CD4-positive, alpha-beta T cell treated with Interleukin-17A for 1 hour (primary cell): Measurements from ENCODE around the gene NIF3L1.

Experiments used
- DNase-seq: peaks from one replicate; pipeline ENCODE4 v3.0.0-alpha.2; 2020

Gene NIF3L1

GRCh38 chr2:200888704-200889625 is at the start of gene NIF3L1, which contains the start of gene PPIL3:
NIF3L1 (plus strand) TSS chr2:200889371; CDS start chr2:200891944, 2,573 bp downstream.
PPIL3 (minus strand) TSS chr2:200889077; CDS start chr2:200887615, 1,462 bp downstream.
- peak; percentile 97 for DNase-seq

- no peak for DNase-seq
Observed at GRCh38 chr2:200839513-200839912, 49.7 kb upstream of the NIF3L1 start.

GRCh38 chr2:200843993-200844948 is 44.9 kb upstream of the NIF3L1 start:
- no peak for DNase-seq

DNA sequence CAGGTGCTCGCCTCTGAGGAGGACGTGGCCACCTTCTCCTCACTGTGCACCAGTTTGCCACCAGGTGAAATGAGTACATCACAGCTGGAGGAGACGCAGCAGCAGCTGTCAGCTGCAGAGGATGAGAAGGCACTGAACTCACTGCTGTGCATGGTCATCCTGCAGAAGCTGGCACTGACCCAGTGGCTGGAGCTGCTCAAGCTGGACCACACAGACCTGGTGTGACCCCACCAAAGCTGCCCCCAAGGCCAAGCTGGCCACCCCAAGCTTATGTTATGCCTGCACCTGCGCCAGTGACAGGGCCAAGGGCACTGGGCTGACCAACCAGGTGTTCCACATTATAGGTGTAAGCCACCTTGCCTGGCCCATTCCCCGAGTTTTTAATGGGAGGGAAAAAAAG is 44.0 kb upstream of the NIF3L1 start:
- no peak for DNase-seq

- no peak for DNase-seq
Observed at GRCh38 chr2:200845669-200846325, 43.4 kb upstream of the NIF3L1 start.

- no peak for DNase-seq
Observed at GRCh38 chr2:200847269-200847668, 41.9 kb upstream of the NIF3L1 start.

GRCh38 chr2:200847939-200848338 is 41.2 kb upstream of the NIF3L1 start:
- no peak for DNase-seq

GRCh38 chr2:200850512-200851256 is 38.5 kb upstream of the NIF3L1 start:
- peak; percentile 29 for DNase-seq

GRCh38 chr2:200851398-200852248 is 37.5 kb upstream of the NIF3L1 start:
- no peak for DNase-seq

GRCh38 chr2:200852605-200853004 is 36.6 kb upstream of the NIF3L1 start:
- no peak for DNase-seq

DNA sequence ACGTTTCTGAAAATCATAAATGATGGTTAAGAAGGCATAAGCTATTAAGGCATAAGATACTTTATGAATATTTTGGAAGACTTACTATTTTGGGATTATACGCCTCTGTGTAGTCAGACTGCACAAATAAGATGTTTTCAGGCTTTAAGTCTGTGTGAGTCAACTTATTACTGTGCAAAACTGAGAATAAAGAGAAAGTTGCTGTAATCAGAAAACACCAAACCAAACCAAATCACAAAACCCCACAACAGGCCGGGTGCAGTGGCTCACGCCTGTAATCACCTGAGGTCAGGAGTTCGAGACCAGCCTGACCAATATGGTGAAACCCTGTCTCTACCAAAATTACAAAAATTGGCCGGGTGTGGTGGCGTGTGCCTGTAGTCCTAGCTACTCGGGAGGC is 32.4 kb upstream of the NIF3L1 start:
- no peak for DNase-seq

- DNase-seq: peak; percentile 56
Observed at GRCh38 chr2:200860092-200860795, 28.9 kb upstream of the NIF3L1 start.

- no peak for DNase-seq
Observed at GRCh38 chr2:200861617-200862155, 27.5 kb upstream of the NIF3L1 start.

GRCh38 chr2:200862532-200863000 is 26.6 kb upstream of the NIF3L1 start:
- peak; percentile 83 for DNase-seq

GRCh38 chr2:200863782-200864175 is 25.4 kb upstream of the NIF3L1 start:
- no peak for DNase-seq

DNA sequence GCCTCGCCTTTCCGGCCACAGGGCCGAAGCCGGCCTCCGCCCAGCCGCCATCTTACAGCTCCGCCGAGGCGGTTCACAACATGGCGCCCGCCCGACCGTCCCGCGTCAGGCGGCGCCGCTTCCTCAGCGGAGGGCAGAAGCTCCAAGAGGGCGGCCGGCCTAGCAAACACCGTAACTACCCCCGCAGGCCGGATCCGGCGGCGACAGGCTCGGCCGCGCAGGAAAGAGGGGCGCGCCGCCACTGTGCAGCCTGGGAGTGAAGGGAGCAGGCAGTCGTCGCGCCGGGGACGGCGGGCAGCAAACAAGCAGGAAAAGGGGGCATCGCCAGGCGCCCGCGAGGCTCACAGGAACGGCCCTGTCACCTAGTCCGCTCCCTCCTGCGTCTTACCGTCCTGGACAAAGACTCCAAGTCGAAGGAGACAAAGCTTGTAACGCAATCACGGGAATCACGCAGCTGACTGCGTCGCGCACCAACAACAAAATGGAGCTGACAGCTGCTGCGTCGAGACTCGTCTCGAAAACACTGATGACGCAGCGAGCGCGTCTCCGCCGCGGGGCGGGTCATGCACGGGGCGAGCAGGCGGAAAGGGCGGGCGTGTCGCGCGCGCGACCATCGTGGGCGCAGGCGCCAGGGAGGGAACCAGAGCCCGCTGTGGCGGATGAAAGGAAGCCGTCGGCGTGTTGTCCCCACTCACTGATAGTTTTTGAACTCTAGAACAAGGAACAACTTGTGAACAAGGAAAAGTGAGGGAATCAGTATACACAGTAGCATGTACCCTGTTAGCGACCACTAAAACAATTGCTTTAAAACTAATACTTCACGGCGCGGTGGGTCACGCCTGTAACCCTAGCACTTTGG is 24.8 kb upstream of the NIF3L1 start, which contains the start of gene CLK1:
Gene CLK1 (minus strand): TSS at position 483 of the 859 bp plus-strand sequence. CDS start 2,796 bp downstream, outside the sequence.
- DNase-seq: peak; percentile 96

DNA sequence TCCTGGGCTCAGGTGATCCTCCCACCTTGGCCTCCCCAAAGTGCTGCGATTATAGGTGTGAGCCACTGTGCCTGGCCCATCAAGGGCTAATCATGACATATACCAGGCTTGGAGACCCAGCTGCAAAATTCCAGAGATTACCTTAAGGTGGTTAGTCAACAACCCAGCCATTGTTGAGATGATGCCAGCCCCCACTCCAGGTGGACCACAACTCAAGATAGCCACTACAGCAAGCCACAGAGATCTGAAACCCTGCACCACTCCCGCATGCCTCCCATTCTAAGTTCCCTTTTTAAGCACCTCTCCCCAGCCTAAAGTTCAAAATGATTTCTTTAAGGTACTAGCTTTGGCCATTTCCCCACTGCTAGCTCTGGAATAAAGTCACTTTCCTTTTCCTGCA is 20.2 kb upstream of the NIF3L1 start:
- no peak for DNase-seq

- DNase-seq: no peak
Observed at GRCh38 chr2:200871151-200871550, 18.0 kb upstream of the NIF3L1 start.

DNA sequence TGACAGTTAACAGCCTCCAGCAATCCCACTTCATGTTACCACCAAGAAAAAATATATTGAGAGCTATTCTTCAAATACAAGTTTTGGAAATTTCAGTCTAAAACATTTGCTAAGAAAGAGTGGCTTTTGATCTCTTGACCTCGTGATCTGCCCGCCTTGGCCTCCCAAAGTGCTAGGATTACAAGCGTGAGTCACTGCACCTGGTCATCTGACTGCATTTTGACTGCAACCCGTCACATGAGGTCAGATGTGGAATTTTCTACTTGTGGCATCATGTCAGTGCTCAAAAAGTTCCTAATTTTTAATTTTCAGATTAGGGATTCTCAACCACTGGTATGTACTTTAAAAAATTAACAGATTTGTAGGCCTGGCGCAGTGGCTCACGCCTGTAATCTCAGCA is 15.6 kb upstream of the NIF3L1 start:
- no peak for DNase-seq
